ENCODE measurements around the gene FBXO31. TPM values are rescaled to one million over a fixed set of nuclear protein-coding genes. Genes with fewer than 3 reads are reported as not detected.
"Not testable (repeated sequence)": the region's sequence is repeated elsewhere in the genome, so short reads cannot be mapped to it uniquely, and the experiment has no call there.

The FBXO31 gene
- total RNA-seq, 1 donor from 2014 or later: 26.2 TPM

GRCh38 chr16:87340198-87340597 lies 43.4 kb downstream of the FBXO31 start:
- DNase-seq: no peak
- Histone ChIP-seq H3K27me3 (ENCODE audit: low read depth) (no peaks in the 10 kb centered on the region), H3K9me3 (no peaks in the 10 kb centered on the region), H3K4me1 (no peaks in the 10 kb centered on the region), H3K4me3 (no peak overlapping the region), H3K36me3 (peaks cover 75% of the 10 kb centered on the region), H3K27ac (no peak overlapping the region)
- intact Hi-C loops (cut with DNase I): no loop called here
- TF ChIP-seq, protein P1, sequence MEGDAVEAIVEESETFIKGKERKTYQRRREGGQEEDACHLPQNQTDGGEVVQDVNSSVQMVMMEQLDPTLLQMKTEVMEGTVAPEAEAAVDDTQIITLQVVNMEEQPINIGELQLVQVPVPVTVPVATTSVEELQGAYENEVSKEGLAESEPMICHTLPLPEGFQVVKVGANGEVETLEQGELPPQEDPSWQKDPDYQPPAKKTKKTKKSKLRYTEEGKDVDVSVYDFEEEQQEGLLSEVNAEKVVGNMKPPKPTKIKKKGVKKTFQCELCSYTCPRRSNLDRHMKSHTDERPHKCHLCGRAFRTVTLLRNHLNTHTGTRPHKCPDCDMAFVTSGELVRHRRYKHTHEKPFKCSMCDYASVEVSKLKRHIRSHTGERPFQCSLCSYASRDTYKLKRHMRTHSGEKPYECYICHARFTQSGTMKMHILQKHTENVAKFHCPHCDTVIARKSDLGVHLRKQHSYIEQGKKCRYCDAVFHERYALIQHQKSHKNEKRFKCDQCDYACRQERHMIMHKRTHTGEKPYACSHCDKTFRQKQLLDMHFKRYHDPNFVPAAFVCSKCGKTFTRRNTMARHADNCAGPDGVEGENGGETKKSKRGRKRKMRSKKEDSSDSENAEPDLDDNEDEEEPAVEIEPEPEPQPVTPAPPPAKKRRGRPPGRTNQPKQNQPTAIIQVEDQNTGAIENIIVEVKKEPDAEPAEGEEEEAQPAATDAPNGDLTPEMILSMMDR (IDR thresholded peaks at IDR 0.05): no peak
- no peak for ATAC-seq

- DNase-seq; H3K27ac ChIP-seq; H3K9me3 ChIP-seq; H3K4me1 ChIP-seq; ATAC-seq; H3K4me3 ChIP-seq; intact Hi-C loops (cut with DNase I); H3K27me3 ChIP-seq (ENCODE audit: low read depth): not testable (repeated sequence)
- peaks cover 80% of the 10 kb centered on the region for H3K36me3 ChIP-seq
Observed at GRCh38 chr16:87339724-87340105, 43.9 kb downstream of the FBXO31 start.

GRCh38 chr16:87339086-87339723 lies 44.4 kb downstream of the FBXO31 start:
- H3K27me3 ChIP-seq (ENCODE audit: low read depth): no peaks in the 10 kb centered on the region
- intact Hi-C loops (cut with DNase I): no loop called here
- DNase-seq (no peak), ATAC-seq (no peak)
- peaks cover 82% of the 10 kb centered on the region for H3K36me3 ChIP-seq
- TF ChIP-seq, protein P1 (IDR thresholded peaks at IDR 0.05): no peak
- no peak overlapping the region for H3K27ac ChIP-seq
- H3K9me3 ChIP-seq: no peaks in the 10 kb centered on the region
- H3K4me3 ChIP-seq: no peak overlapping the region
- no peaks in the 10 kb centered on the region for H3K4me1 ChIP-seq

DNA sequence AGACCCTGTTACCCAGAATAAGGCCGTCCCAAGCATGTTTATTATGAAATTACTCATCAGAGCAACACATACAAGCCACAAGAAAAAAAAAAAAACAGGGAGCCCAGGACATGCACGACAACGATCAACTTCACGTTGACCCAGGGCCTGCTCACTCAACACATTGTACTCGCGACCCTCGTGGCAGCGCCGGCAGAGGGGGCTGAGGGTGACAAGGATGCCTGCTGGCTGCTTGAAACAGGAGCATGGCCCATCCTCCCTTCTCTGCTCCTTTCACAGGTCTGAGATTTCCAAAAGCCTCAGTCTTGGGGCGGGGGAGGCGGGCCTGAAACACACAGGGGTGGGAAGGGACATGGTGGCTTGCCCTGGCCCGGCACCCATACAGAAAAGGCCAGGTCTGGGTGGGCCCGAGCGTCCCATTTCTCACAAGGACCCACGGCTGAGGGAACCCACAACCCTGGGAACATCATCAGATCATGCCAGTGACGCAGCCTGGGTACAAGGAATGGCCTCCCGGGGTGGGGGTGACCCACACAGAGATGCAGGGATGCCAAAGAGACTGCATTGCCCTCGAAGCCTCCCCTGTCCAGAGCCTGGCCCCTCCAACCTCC lies 45.3 kb downstream of the FBXO31 start:
- Histone ChIP-seq H3K27me3 (ENCODE audit: low read depth) (no peaks in the 10 kb centered on the region), H3K9me3 (no peaks in the 10 kb centered on the region), H3K4me3 (no peak overlapping the region), H3K4me1 (no peaks in the 10 kb centered on the region), H3K27ac (no peak overlapping the region), H3K36me3 (peaks cover 82% of the 10 kb centered on the region)
- TF ChIP-seq, protein P1 (IDR thresholded peaks at IDR 0.05): no peak
- DNase-seq (no peak), ATAC-seq (no peak)
- intact Hi-C loops (cut with DNase I): no loop called here

DNA sequence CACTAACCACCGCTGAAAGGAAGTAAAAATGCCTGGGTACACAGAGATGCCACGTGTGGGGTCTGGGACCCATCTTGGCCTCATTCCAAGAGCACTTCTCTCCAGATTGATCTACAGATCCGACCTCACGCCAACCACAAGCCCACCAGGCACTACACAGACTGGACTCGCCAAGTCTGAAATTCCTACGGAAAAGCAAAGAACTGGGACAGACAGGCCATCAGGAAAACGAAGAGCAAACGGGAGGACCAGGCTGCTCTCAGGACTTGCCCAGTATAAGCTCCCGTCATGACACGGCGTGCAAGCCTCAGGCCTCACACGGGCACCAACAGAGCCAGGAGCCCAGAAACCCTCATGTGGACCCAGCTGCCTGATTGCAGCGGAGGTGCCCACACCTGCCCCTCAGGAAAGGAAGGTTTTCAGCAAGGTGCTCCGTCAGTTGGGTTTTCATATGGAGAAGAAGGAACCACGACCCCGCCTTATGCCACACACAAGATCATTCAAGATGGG lies 46.3 kb downstream of the FBXO31 start:
- Histone ChIP-seq H3K27ac (no peak overlapping the region), H3K4me1 (no peaks in the 10 kb centered on the region), H3K36me3 (peaks cover 80% of the 10 kb centered on the region), H3K9me3 (no peaks in the 10 kb centered on the region), H3K4me3 (no peak overlapping the region), H3K27me3 (ENCODE audit: low read depth) (no peaks in the 10 kb centered on the region)
- DNase-seq (no peak), ATAC-seq (no peak)
- TF ChIP-seq, protein P1 (IDR thresholded peaks at IDR 0.05): no peak
- intact Hi-C loops (cut with DNase I): no loop called here

Data from lower lobe of right lung (tissue), 2 donors.